IPS DF 4.7 (cell line): Measurements from ENCODE around the gene TSPYL2.
A peak's percentile ranks its signal among the peaks of the same experiment; 100 is the strongest.

Experiments
- DNase-seq: peaks from one replicate; pipeline ENCODE4 v3.0.0-alpha.2; 2013; ENCODE audit warnings: low spot score; ENCODE audit errors: extremely low read depth

The TSPYL2 gene

DNA sequence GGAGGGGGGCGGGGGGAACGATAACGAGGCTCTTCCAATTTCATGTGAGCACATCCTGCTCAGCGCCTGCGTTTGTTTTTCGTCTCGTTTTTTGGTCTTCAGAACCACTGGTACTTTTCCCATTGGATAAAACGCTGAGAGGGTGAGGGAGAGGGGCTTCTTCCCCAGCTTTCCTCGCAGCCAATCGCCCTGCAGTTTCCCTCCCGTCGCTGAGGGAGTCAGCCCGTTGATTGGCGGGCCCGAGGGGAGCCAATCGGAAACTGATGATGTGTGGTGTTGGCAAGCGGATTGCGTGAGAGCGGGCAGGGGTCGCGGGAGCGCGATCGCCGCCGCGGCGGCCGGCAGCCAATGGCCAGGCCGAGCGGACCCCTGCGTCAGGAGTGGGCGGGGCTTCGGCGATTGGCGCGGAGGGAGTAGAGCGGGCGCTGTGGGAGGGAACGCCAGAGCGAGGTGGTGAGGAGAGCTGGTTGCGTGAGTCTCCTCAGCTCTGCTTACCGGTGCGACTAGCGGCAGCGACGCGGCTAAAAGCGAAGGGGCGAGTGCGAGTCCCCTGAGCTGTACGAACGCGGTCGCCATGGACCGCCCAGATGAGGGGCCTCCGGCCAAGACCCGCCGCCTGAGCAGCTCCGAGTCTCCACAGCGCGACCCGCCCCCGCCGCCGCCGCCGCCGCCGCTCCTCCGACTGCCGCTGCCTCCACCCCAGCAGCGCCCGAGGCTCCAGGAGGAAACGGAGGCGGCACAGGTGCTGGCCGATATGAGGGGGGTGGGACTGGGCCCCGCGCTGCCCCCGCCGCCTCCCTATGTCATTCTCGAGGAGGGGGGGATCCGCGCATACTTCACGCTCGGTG lies at the start of gene TSPYL2:
Gene TSPYL2 (plus strand): TSS at position 443 of the 848 bp plus-strand sequence. CDS start 132 bp downstream, at position 575.
- peak; percentile 68 for DNase-seq

DNA sequence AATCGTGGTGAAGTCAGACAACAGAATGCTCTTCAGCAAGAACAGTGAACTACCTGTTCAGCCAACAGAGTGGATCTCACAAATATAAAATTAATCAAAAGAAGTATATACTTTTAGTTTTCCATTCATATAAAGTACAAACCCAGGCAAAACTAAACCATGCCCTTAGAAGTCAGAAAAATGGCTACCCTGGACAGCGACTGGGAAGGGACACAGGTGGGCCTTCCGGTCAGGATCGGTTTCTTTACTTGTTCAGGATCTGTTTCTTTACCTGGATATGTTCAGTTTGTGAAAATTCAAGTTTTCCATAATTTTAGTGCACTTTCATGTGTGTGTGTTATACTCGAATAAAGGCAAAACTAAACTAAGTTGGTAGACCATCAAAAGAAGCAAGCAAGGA lies 46.0 kb upstream of the TSPYL2 start:
- no peak for DNase-seq

DNA sequence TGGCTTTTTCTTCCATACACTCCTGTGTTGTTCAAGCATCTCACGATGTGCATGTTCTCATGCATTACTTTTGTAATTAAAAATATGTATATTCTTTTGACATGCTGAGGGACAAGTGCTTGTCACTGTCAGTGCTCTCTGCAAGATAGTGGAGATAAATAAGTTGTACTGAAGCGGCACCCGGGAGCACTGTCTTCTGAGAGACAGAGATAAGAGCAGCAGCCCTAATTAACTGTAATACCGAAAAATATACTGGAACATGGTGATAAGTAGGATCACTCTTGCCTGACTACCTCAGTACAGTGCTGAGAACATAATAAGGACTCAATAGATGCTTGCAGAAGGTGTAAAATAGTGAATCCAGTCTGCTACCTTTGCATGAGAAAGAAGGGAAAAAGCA lies 42.9 kb upstream of the TSPYL2 start:
- DNase-seq: no peak

DNA sequence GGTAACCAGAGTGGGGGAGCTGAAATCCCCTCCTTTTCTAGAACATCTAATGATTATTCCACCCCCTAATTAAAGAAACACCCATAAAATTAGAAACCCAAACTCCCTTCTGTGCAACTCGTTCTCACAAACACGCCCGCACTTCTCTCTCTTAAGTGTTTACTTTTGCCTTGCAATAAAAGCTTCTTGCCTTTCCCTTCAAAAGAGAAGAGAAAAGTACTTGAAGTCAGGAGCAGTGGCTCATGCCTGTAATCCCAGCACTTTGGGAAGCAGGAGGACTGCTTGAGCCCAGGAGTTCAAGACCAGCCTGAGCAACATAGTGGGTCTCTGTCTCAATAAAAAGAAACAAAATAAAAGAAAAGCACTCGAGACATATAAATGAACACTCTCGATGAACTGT lies 37.2 kb upstream of the TSPYL2 start:
- no peak for DNase-seq

DNA sequence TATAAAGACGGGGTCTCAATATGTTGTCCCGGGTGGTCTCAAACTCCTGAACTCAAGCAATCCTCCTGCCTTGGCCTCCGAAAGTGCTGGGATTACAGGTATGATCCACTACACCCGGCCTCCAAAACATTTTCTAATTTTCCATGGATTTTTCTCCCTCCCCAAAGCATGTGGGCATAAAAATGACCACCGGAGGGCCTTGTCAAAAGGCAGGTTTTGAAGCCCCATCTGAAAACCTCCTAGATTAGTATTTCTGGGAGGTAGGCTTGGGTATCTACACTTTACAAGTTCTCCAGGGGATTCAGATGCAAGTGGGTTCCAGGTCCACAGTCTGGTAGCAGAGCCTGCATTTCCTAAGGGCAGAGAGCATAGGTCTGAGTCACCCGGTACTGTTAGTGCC lies 34.9 kb upstream of the TSPYL2 start:
- no peak for DNase-seq

DNA sequence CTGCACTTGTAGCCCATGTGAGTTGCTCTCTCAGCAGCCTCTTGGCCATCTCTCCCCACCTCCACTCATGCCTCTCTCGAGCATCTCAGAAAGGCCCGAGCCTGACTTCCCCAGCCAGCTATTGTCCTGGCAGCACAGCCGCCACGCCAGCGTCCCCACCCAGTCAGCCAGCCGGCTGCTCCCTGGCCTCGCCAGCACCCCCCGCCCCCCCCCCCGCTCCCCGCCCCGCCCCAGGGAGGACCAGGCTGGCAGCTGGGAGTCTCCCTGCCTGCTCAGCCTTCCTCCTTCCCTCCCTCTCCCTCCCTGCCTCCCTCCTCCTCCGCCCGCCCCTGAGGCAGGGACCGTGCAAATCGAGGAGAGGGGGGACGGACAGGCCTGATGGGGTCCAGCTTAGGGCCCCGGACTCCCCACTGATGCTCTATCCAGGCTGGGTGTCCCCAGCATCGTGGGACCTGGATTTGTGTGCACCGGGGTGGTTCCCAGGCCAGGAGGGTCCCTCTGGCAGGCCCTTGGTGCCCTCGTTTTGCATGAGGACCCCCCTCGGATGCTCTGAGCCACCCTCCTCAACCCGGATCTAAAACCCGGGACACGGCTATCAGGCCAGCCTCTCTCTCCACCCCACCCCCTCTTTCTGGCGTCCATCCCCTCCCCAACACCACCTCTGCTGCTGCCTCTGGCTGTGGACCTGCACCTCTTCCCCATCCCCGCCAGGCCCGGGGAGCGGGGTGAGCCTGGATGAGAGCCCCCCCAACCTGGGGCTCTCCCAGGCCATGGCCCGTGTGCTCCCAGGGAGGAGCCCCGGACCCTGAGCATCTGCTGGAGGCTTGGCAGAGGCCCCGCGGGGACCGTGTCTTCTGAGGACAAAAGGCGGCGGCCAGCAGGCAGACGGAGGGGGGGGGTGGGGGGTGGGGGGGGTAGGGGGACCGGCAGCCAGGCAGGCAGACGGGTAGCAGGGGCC lies 33.7 kb upstream of the TSPYL2 start, which contains the start of gene GPR173:
Gene GPR173 (plus strand): TSS at position 621 of the 958 bp plus-strand sequence. CDS start 27,833 bp downstream, outside the sequence.
- DNase-seq: no peak

DNA sequence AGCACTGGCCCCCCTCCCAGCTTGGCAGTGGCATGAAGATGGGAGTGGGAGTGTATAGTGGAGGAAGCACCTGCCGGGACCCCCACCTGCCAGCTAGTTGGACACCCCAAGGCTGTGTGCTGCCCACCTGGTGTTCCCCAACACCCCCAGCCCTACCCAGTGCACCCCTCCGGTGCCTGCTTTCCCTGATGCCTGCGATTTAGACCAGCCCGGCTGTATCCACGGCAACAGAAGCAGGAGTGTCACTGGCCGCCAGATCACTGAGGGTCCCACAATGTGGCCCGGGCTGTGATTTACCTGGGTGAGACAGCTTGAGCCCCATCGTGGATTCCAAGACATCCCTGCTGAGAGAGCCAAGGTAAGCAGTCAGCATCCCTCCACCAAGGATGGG lies 33.0 kb upstream of the TSPYL2 start:
- no peak for DNase-seq

DNA sequence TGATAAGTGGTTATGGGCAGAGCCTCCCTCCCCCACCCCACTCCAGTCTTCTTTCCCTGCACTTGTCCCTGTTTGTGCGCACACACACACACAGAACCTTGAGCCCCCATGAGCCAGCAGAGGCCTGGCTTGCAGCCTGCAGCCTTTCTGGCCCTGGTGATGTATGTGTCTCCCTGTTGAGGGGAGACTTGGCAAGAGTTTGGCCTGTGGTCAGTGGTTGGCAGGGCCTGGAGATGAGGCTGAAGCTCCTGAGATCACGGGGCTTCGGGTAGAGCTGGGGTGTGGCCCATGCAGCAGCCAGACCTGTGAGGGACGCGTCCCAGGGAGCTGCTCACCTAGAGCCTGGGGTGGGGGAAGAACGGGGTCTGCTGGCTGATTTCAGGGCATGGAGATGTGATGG lies 31.3 kb upstream of the TSPYL2 start:
- DNase-seq: no peak

DNA sequence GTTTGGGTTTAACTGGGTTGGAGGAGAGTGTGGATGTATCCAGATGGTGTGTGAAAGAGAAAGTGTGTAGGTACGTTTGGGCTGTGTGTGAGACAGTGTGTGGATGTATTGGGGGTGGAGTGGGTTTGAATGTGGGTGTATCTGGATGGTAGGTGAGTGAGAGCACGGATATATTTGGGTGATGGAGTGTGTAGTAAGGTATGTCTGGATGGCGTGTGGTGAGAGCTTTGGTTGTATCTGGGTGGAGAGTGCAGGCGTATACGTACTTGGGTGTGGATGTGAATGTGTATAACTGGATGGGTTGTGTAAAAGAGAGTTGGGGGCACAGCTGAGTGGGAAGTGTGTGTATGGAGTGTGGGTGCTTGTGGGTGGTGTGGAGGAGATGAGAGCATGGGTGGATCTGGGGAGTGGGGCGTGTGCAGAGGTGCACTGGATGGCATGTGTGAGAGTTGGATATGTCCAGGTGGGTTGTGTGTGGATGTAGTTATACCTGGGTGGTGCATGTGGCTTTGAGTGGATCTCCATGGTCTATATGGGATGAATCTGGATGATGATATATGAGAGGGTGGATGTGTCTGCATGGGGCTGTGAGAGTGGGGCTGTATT lies 26.8 kb upstream of the TSPYL2 start:
- no peak for DNase-seq

DNA sequence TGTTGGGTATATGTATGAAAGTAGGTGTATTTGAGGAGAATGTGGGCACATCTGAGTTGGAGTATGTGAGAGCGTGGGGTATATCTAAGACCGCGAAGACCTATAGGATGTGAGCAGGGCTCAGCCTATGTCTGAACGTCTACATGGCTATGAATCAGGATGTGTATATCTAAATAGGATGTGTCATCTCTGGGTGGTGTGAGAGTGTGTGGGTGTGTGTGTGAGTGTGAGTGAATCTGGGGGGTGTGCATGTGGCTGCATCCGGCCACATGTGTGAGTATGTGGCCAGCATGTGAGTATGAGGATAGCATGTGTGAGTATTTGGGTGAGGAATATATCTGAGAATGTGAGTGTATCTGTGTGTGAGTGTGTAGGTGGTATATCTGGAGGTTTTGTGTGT lies 25.9 kb upstream of the TSPYL2 start:
- DNase-seq: no peak

DNA sequence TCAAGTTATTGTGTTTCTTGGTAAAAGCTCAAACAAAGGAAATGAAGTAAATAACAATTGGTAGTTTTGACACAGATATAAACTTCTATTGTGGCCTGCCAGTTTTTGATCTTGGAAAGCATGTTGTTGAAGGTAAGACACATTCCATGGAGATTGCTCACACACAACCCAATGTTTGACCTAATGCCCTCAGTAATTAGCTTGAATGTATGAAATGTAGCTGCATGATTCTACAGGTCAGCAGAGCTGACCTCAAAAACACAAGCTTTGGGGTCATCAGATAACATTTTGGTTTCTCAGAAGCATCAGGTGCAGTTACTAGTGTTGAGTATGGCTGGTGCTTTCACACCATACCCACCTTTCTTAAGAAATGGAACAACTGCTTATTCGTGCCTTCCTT lies 17.1 kb upstream of the TSPYL2 start:
- no peak for DNase-seq

DNA sequence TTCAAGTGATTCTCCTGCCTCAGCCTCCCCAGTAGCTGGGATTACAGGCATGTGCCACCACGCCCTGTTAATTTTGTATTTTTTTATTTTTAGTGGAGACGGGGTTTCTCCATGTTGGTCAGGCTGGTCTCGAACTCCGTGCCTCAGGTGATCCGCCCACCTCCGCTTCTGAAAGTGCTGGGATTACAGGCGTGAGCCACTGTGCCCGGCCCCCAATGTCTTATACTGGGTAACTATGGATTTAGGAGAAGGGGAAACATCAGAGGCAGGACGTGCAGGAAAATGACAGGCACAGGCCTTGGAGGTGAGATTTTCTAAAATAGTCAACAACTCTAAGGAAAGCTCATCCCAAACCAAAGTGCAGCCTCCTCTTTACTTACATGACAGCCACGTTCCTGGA lies 11.1 kb upstream of the TSPYL2 start:
- DNase-seq: no peak

DNA sequence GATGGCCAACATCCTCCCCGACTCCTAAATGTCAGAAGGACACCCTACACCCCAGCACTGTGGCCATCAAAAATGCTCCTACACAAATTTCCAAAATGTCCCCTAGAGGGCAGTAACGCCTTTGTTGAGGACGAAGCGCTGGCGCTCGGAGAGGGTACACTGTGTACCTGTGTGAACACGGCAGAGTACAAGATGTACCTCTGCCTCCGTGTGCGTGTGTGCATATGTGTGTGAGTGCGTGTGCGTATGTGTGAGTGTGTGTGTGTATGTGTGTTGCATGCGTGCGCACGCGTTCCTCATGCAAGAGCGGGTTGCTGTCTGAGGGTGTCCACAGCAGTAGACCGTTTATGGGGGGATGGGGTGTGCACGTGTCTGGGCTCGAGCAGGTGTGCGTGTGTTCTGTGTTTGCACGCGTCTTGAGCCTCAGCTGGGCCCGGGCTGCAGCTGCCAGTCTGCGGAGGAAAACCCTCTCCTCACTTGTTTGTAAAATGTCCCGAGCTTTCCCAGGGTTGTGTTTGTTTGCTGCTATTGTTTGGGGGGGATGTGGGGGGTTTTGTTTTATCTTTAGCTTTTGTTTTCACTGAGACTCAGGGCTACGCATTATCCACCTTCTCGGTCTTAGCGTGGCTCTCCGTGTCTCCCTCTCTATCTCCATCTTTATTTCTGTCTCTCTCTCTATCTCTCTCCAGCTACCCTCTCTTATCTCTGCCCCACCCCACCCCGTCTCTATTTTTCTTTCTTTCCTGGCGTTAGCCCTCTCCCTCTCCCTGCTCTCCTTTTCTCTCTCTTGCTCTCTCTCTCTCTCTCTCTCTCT lies 10.4 kb upstream of the TSPYL2 start:
- DNase-seq: no peak

DNA sequence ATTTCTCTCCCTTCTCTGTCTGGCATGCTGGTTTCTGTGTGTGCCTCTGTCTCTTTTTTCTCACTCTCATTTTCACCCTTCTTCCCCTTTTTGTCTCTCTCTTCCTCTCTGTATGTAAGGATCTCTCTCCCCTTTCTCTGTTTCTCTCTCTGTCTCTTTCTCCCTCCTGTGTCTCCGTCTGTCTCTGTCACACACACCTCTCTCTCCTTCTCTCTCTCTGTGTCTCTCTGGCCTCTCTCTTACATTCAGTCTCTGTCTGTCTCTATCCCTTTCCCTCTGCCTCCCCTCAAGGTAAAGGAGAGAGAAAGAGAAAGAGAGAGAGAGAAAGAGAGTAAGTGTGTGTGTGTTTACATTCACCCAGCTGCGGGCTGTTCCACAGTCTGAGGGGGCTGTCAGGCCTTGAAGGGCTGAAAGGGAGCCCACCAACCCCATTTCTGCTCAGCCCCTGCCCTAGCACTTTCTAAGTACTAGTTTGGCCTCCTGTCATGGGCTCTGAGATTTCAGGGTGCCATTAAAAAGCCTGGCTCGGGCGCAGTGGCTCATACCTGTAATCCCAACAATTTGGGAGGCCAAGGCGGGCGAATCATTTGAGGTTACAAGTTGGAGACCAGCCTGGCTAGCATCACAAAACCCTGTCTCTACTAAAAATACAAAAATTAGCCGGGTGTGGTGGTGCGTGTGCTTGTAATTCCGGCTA lies 9.6 kb upstream of the TSPYL2 start:
- no peak for DNase-seq

DNA sequence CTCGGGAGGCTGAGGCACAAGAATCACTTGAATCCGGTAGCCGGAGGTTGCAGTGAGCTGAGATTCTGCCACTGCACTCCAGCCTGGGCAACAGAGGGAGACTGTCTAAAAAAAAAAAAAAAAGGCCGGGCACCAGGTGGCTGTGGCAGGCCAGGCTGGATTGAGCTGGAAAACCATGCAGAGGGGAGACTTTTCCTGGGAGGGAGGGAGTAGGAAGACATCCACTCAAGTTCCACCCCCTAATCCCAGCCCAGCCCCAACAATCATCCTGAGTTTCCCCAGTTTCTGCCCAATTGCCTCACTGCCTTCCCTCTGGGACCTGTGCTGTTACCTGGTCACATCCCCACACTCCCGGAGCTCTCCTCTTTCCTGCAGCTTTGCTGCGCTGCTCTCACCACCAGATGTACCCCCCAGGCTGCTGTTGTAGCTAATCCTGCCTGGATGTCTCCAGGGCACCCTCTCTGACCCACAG lies 9.0 kb upstream of the TSPYL2 start:
- DNase-seq: no peak

DNA sequence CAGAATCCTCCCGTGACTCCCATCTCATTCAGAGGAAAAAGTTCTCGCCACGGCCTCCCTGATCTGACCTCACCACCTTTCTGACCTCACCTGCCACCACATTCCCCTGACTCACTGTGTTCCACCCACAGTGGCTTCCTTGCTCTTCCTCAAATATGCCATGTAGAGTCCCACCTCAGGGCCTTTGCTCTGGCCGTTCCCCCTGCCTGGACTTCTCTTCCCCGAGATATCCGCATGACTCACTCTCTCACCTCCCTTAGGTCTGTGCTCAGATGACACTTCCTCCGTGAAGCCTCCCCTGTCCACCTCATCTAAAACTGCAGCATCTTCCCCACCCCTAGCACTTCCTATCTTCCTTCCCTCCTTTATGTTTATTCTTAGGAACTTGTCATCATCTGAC lies 7.2 kb upstream of the TSPYL2 start:
- DNase-seq: no peak

DNA sequence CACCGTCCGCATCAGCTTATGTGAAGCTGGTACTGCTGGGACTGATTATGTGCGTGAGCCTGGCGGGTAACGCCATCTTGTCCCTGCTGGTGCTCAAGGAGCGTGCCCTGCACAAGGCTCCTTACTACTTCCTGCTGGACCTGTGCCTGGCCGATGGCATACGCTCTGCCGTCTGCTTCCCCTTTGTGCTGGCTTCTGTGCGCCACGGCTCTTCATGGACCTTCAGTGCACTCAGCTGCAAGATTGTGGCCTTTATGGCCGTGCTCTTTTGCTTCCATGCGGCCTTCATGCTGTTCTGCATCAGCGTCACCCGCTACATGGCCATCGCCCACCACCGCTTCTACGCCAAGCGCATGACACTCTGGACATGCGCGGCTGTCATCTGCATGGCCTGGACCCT lies 5.5 kb upstream of the TSPYL2 start:
- no peak for DNase-seq

DNA sequence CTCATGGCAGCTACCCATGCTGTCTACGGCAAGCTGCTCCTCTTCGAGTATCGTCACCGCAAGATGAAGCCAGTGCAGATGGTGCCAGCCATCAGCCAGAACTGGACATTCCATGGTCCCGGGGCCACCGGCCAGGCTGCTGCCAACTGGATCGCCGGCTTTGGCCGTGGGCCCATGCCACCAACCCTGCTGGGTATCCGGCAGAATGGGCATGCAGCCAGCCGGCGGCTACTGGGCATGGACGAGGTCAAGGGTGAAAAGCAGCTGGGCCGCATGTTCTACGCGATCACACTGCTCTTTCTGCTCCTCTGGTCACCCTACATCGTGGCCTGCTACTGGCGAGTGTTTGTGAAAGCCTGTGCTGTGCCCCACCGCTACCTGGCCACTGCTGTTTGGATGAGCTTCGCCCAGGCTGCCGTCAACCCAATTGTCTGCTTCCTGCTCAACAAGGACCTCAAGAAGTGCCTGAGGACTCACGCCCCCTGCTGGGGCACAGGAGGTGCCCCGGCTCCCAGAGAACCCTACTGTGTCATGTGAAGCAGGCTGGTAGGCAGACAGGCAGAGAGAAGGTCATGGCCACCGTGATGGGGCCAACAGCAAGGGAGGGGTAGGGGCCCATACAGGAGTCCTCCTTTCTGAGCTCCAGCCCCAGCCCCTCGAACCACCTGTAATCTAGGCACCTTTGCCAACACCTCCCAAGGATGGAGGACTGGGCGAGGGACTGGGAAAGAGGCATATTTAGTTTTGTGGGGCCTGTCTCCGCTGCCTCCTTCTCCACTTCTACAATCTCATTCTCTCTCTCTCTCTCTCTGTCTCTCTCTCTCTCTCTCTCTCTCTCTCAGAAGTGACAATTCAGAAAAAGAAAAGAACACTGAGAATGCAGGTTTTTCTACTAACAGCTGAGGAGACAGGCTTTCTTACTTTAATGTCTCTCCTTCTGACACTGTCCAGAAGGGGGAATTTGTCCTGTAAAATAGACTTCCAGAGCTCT lies 4.7 kb upstream of the TSPYL2 start:
- no peak for DNase-seq

DNA sequence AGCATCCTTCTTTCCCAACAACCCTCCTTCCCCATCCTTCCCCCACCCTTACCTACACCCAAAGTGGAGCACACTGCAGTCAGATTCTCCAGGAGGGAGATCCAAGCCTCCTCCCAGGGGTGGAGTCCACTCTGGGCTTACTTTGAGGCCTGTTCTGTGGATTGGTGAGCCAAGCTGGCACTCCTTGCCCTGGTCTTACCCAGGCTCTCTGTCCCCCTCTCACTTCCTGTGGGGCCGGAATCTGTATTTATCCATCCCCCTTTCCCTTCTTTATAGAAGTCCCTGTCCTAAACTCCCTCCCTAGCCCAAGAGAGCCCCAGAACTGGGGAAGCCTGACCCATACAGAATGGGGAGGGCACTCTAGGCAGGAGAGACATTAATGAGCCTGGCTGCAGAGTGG lies 3.2 kb upstream of the TSPYL2 start:
- no peak for DNase-seq
